HAP-1 (cell line): ENCODE measurements around the gene EPX.

Experiments
- DNase-seq, 2 experiments: peaks; one replicate each; pipeline ENCODE4 v3.0.0-alpha.2; 2016 to 2020; ENCODE audit warnings: low spot score in 2 of 2
- H3K27me3 ChIP-seq: fragments of 250-450 bp; sonication (Bioruptor Pico); 2 replicates; pipeline ENCODE4 v1.5.1; 2020; ENCODE audit warnings: low read depth, mild to moderate bottlenecking, moderate library complexity
- H3K36me3 ChIP-seq: fragments of 250-450 bp; sonication (Bioruptor Pico); replicated peaks from 2 replicates; pipeline ENCODE4 v1.5.1; 2020; ENCODE audit warnings: mild to moderate bottlenecking
- H3K4me1 ChIP-seq: fragments of 250-450 bp; sonication (Bioruptor Pico); 2 replicates; pipeline ENCODE4 v1.5.1; 2020; ENCODE audit warnings: mild to moderate bottlenecking
- H3K4me3 ChIP-seq: fragments of 250-450 bp; sonication (Bioruptor Pico); 2 replicates; pipeline ENCODE4 v1.5.1; 2020; ENCODE audit warnings: mild to moderate bottlenecking, moderate library complexity
- H3K9me3 ChIP-seq: fragments of 250-450 bp; sonication (Bioruptor Pico); 2 replicates; pipeline ENCODE4 v1.5.1; 2020; ENCODE audit warnings: mild to moderate bottlenecking, moderate library complexity
- in situ Hi-C: fragments of 300-500 bp; cut with MboI; formaldehyde crosslinking; loops from 3 replicates; pipeline ENCODE4 v1.14.3; 2020; ENCODE audit warnings: low sequenced_read_pairs, inconsistent platforms, mixed read lengths

EPX gene

GRCh38 chr17:58170622-58171021 lies 21.9 kb upstream of the EPX start:
- Histone ChIP-seq H3K4me1 (no peaks in the 10 kb centered on the region), H3K9me3 (no peaks in the 10 kb centered on the region), H3K27me3 (peaks cover 55% of the 10 kb centered on the region), H3K36me3 (no peaks in the 10 kb centered on the region), H3K4me3 (no peak overlapping the region)
- no peak for DNase-seq
- in situ Hi-C loops, result no loop called here

DNA sequence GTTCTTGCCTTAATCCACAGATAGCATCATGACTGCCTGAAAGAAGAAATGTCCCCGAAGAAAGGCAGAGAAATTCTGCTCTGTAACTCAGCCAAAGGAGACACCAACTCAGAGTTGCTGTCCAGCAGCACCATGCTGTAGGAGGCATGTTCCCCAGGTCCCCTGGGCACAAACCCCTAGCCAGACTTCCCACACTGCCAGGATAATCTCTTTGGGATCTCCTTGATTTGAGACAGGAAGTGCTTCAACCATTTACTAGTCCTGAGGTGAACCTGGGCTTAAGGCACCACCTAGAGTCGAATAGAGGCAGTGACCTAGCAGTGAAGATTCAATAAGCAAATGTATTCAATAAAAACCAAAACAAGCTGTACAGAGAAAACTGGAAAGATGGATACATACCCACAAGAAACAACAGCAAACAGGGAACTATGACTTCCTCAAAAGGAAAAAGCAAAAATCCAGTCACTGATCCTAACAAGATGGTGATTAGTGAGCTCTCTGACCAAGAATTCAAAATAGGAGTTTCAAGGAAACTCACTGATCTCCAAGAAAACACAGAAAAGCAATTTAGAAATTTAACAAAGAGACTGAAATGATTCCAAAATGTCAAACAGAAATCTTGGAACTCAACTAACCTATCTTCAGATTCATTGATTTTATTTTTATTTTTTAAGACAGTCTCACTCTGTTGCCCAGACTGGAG lies 20.0 kb upstream of the EPX start:
- H3K9me3 ChIP-seq, result no peaks in the 10 kb centered on the region
- H3K36me3 ChIP-seq, result no peaks in the 10 kb centered on the region
- peak; percentile 8 to 33 for DNase-seq
- H3K4me3 ChIP-seq, result no peak overlapping the region
- no peaks in the 10 kb centered on the region for H3K4me1 ChIP-seq
- in situ Hi-C loops, result no loop called here
- peaks cover 51% of the 10 kb centered on the region for H3K27me3 ChIP-seq

DNA sequence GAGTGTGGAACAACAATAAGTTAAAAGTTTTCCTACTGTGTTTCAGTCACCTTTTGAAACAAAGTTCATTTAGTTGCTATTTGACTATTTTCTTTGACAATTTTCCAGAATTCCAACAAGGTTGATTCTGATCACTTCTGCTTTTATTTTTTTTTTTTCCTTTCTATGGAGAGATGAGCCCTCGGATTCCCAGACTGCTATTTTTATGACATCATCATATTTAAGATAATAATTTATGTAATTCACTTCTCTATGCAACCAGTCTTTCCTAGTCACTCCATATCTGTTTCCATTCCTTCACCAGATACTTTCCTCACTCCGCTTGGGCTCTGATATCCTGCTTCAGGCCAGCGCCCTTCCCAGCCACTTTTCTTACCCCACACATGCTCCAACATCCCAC lies 17.7 kb upstream of the EPX start:
- no peak overlapping the region for H3K4me3 ChIP-seq
- H3K36me3 ChIP-seq, result no peaks in the 10 kb centered on the region
- in situ Hi-C loops, result no loop called here
- no peak for DNase-seq
- no peaks in the 10 kb centered on the region for H3K9me3 ChIP-seq
- peaks cover 34% of the 10 kb centered on the region for H3K27me3 ChIP-seq
- H3K4me1 ChIP-seq, result no peaks in the 10 kb centered on the region

GRCh38 chr17:58176200-58176599 lies 16.3 kb upstream of the EPX start:
- in situ Hi-C loops, result no loop called here
- H3K27me3 ChIP-seq, result peaks cover 23% of the 10 kb centered on the region
- no peak for DNase-seq

DNA sequence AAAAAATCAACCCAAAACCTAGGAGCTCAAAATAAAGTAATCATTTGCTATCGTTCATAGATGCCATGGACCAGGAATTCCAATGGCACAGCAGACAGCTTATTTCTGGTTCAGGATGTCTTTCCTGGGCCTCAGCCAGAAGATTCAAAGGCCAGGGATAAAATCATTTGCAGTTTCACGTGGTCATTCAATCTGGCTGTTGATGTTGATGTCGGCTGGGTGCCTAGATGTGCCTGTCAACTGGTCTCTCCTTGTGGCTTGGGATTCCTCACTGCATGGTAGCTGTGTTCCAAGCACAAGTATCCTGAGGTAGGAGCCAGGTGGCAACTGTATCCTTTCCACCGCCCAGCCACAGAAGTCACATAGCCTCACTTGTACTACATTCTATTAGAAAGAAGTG lies 10.7 kb upstream of the EPX start:
- Histone ChIP-seq H3K4me1 (no peaks in the 10 kb centered on the region), H3K4me3 (no peak overlapping the region), H3K36me3 (no peaks in the 10 kb centered on the region), H3K9me3 (no peaks in the 10 kb centered on the region), H3K27me3 (no peaks in the 10 kb centered on the region)
- in situ Hi-C loops, result no loop called here
- no peak for DNase-seq

More at GRCh38 chr17:58176200-58176599, 16.3 kb upstream of the EPX start:
- no peak overlapping the region for H3K4me3 ChIP-seq
- no peaks in the 10 kb centered on the region for H3K36me3 ChIP-seq
- no peaks in the 10 kb centered on the region for H3K4me1 ChIP-seq
- H3K9me3 ChIP-seq, result no peaks in the 10 kb centered on the region

- H3K36me3 ChIP-seq, result no peaks in the 10 kb centered on the region
- H3K4me3 ChIP-seq, result no peak overlapping the region
- in situ Hi-C loops, result no loop called here
- no peaks in the 10 kb centered on the region for H3K4me1 ChIP-seq
- no peaks in the 10 kb centered on the region for H3K27me3 ChIP-seq
- no peaks in the 10 kb centered on the region for H3K9me3 ChIP-seq
- no peak for DNase-seq
Measured at GRCh38 chr17:58183514-58183913, 9.0 kb upstream of the EPX start.

DNA sequence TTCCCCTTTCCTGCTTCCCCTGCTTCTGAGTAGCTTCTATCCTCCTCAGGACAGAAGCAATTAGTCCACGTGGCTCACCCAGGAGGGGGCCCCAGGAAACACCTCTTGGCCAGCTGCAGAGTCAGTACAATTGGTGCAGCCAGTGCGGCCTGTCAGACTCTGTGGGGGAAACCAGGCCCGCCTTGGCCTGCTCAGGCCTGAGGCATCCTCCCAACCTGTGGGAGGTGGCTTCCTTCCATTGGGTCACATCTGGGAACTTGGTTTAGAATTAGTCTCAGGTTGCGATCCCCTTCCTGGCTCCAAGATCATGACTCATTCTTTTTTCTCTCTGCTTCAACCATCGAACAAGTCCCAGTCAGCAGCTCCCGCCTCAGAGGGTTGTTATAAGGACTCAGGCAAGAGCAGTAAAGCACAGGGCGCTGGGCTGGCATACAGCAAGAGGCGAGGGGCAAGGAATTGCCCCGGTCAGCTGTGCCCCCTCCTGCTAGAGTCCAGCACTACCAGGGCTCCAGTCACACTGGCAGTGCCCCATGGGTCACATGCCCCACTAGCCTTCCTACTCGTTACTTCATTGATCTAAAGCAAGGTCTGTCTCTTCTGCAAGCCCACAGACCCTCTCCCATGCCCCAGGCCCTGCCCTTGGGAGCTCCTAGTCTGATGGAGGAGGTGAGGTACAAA lies 8.1 kb upstream of the EPX start:
- no peak for DNase-seq
- in situ Hi-C loops, result no loop called here
- H3K4me1 ChIP-seq, result no peaks in the 10 kb centered on the region

DNA sequence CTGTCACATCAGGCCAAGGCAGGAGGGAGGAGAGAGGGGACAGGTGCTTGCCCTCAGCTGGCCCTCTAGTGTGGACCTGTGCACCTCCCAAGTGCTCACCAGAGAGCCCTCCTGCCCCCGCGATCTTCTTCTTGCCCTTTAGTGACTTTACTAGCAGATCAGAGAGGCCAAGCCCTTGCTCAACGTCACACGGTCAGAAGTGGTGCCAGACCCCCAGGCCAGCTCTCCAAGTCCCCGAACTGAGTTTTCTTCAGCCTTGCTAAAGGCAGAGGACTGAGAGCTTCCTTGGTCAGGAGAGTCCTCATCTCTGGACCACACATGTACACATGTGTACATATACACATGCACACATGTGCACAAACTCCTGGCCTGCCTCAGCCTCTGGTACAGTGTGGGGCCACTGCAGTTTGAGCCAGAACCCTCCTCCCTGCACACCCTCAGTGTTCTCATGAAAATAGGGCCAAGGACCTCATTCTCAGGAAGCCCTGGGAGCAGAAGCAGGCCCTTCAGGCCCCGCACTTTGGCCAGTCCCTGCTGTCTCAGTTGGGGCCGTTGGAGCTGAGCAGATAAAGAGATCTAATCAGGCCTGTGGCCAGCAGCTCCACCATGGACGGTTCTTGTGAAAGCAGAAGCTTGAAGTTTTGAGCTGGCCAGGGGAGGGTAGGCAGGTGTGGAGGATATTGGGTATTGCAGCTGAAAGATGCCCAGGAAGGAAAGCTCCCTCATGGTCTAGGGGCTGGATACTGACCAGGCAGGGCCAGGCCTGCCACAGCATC lies 7.4 kb upstream of the EPX start:
- H3K4me1 ChIP-seq, result no peaks in the 10 kb centered on the region
- H3K27me3 ChIP-seq, result no peaks in the 10 kb centered on the region
- H3K4me3 ChIP-seq, result no peak overlapping the region
- H3K9me3 ChIP-seq, result no peaks in the 10 kb centered on the region
- in situ Hi-C loops, result no loop called here
- DNase-seq, result no peak
- no peaks in the 10 kb centered on the region for H3K36me3 ChIP-seq

More for the DNA sequence above, 8.1 kb upstream of the EPX start:
- no peak overlapping the region for H3K4me3 ChIP-seq
- H3K27me3 ChIP-seq, result no peaks in the 10 kb centered on the region
- no peaks in the 10 kb centered on the region for H3K36me3 ChIP-seq
- no peaks in the 10 kb centered on the region for H3K9me3 ChIP-seq

DNA sequence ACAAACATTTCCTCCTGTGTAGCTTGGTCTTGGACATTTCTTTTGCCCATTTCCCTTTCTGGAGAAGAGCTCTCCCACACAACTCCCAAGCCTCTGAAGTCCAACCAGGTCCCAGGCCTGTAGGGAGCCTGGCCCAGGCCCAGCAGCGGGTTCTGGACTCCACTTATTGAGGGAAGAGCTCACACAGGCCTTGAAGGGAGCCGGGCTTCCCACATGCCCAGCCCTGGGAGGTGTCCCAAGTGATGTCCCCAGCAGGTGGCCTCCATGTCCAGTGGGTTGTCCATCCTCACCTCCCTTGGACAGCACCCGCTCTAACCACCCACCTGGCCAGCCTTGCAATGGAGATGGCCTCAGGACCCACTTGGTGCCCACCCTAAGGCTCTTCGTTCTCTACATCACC lies 5.9 kb upstream of the EPX start:
- Histone ChIP-seq H3K9me3 (no peaks in the 10 kb centered on the region), H3K4me1 (no peaks in the 10 kb centered on the region), H3K4me3 (no peak overlapping the region), H3K36me3 (no peaks in the 10 kb centered on the region), H3K27me3 (no peaks in the 10 kb centered on the region)
- in situ Hi-C loops, result no loop called here
- no peak for DNase-seq

DNA sequence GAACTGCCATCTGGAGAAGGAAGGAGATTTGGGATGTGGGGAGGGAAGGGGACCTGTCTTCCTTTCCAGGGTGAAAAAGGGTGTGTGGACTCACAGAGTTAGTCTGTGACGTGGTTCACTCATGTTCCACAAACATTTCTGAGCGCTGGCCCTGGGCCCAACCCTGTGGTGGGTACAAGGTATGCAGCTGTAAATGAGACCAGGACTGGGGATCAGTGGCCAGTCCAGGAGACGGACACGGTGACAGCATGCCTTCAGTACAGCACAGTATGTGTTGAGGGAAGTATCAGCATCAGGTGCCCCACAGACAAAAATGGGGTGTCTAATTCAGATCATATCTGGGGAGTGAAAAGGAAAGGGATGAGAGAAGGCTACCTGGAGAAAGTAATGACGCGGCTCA lies 5.5 kb upstream of the EPX start:
- no peak overlapping the region for H3K4me3 ChIP-seq
- no peaks in the 10 kb centered on the region for H3K4me1 ChIP-seq
- H3K36me3 ChIP-seq, result no peaks in the 10 kb centered on the region
- H3K9me3 ChIP-seq, result no peaks in the 10 kb centered on the region
- no peaks in the 10 kb centered on the region for H3K27me3 ChIP-seq
- in situ Hi-C loops, result no loop called here
- DNase-seq, result no peak

DNA sequence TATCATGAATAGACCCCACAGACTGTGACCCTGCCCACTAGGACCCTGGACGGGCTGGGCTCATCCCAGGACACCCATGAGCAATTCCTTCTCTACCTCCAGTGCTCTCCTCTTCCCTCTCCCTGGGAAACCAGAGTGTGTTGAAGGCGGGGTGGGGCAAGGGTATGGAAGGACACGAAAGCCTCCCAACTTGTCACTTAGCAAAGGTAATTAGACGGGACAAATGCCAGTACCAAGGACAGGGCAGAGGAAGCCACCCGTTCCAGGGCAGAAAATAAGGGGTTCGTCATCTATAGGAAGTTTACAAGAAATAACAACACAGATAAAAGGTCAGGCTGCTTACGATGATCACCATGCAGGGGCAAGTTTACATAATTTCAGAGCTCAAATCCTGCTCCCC lies 4.9 kb upstream of the EPX start:
- Histone ChIP-seq H3K4me1 (no peaks in the 10 kb centered on the region), H3K27me3 (no peaks in the 10 kb centered on the region), H3K9me3 (no peaks in the 10 kb centered on the region), H3K4me3 (no peak overlapping the region), H3K36me3 (no peaks in the 10 kb centered on the region)
- no peak for DNase-seq
- in situ Hi-C loops, result no loop called here

GRCh38 chr17:58189436-58190146 lies 2.9 kb upstream of the EPX start:
- Histone ChIP-seq H3K9me3 (no peaks in the 10 kb centered on the region), H3K4me3 (no peak overlapping the region), H3K36me3 (no peaks in the 10 kb centered on the region), H3K4me1 (no peaks in the 10 kb centered on the region), H3K27me3 (no peaks in the 10 kb centered on the region)
- DNase-seq, result no peak
- in situ Hi-C loops, result no loop called here

GRCh38 chr17:58191241-58191896 lies 1.2 kb upstream of the EPX start:
- H3K9me3 ChIP-seq, result no peaks in the 10 kb centered on the region
- H3K4me3 ChIP-seq, result no peak overlapping the region
- no peak for DNase-seq
- no peaks in the 10 kb centered on the region for H3K4me1 ChIP-seq
- no peaks in the 10 kb centered on the region for H3K36me3 ChIP-seq
- no peaks in the 10 kb centered on the region for H3K27me3 ChIP-seq
- in situ Hi-C loops, result no loop called here
